Esophagus squamous epithelium (tissue), 5 donors: ENCODE data around the gene SLC5A3. TPM values are rescaled to one million over a fixed set of nuclear protein-coding genes. Genes with fewer than 3 reads are reported as not detected.

Experiments
- DNase-seq: peaks from one replicate; lab custom pipeline; 2025; lab: John Stamatoyannopoulos, UW
- H3K27ac ChIP-seq, 4 donors: fragments of 200-600 bp; sonication (generic); one replicate each; pipeline ENCODE4 v1.5.1; 2016 to 2019; ENCODE audit warnings: mild to moderate bottlenecking in 1 of 4
- H3K27me3 ChIP-seq, 4 donors: fragments of 200-600 bp; sonication (generic); 1 replicate in 3 of 4; 2 replicates in 1 of 4; pipeline versions ENCODE4 v1.5.1 to v1.6.0; 2017 to 2021; ENCODE audit warnings: antibody characterized with exemption in 1 of 4
- H3K36me3 ChIP-seq, 3 donors: fragments of 200-600 bp; sonication (generic); one replicate each; pipeline ENCODE4 v1.5.1; 2016 to 2019
- H3K4me1 ChIP-seq, 3 donors: fragments of 200-600 bp; sonication (generic); one replicate each; pipeline ENCODE4 v1.5.1; 2017 to 2019
- H3K4me3 ChIP-seq, 4 donors: fragments of 200-600 bp; sonication (generic); 1 replicate in 3 of 4; 2 replicates in 1 of 4; pipeline ENCODE4 v1.5.1; 2016 to 2019; ENCODE audit warnings: mild to moderate bottlenecking in 2 of 4, moderate library complexity in 1 of 4
- H3K9me3 ChIP-seq, 3 donors: fragments of 200-600 bp; sonication (generic); one replicate each; pipeline ENCODE4 v1.5.1; 2016 to 2019
- CTCF ChIP-seq, 6 experiments: fragments of 450-650 bp in 4 of 6; fragments of 200-600 bp in 2 of 6; sonication (generic) in 2 of 6; IDR thresholded peaks; one replicate each; pipeline ENCODE4 v1.5.1; 2016 to 2019; ENCODE audit warnings: antibody characterized with exemption in 6 of 6, mild to moderate bottlenecking in 4 of 6, moderate library complexity in 4 of 6
- POLR2A ChIP-seq, 4 donors: fragments of 450-650 bp; IDR thresholded peaks; one replicate each; pipeline ENCODE4 v1.6.1; 2017; ENCODE audit warnings: antibody characterized with exemption in 4 of 4, mild to moderate bottlenecking in 4 of 4, moderate library complexity in 3 of 4
- WGBS, 2 donors: methylation state at CpG; one replicate each; pipeline ENCODE4 v1.1.5; 2018; 5-methylcytosine and 5-hydroxymethylcytosine counted together
- intact Hi-C: fragments of 100-400 bp; cut with DNase I; formaldehyde crosslinking; loops from one replicate; pipeline ENCODE4 v1.15.0; 2022
- total RNA-seq, 4 donors: library from RNA; depleted of rRNA; stranded (reverse); fragments of >200 nt; gene quantifications; one replicate each; pipeline ENCODE4 v1.1.0, GENCODE V29; 2016
- donor health status: DM: yes; HTN: yes; CAD: no.

The SLC5A3 gene
- total RNA-seq, 4 donors from 2014 or later, result 9.0 to 20.0 (median 11.4) TPM

GRCh38 chr21:34113842-34114241 is 40.5 kb downstream of the SLC5A3 start:
- DNase-seq, result no peak
- Histone ChIP-seq H3K27ac (no peak overlapping the region), H3K4me3 (no peak overlapping the region), H3K9me3 (no peaks in the 10 kb centered on the region), H3K36me3 (no peaks in the 10 kb centered on the region), H3K27me3 (no peaks in the 10 kb centered on the region), H3K4me1 (peaks cover 0 to 9% (median 2%) of the 10 kb centered on the region in 3 donors)
- intact Hi-C loops, result no loop called here
- TF ChIP-seq CTCF (IDR thresholded peaks at IDR 0.05) (no peak), POLR2A (IDR thresholded peaks at IDR 0.05) (no peak)
- WGBS, 2 donors, result 51 to 55% methylated on average over 2 of the region's 2 CpGs

- TF ChIP-seq POLR2A (IDR thresholded peaks at IDR 0.05) (no peak), CTCF (IDR thresholded peaks at IDR 0.05) (no peak)
- intact Hi-C loops, result no loop called here
- Histone ChIP-seq H3K9me3 (no peaks in the 10 kb centered on the region), H3K27ac (no peak overlapping the region), H3K4me3 (no peak overlapping the region), H3K27me3 (no peaks in the 10 kb centered on the region), H3K36me3 (no peaks in the 10 kb centered on the region), H3K4me1 (peaks cover 0 to 9% (median 2%) of the 10 kb centered on the region in 3 donors)
- no peak for DNase-seq
- 17 to 86% methylated on average over 1 of the region's 1 CpG for WGBS, 2 donors
Observed at GRCh38 chr21:34115160-34115559, 41.8 kb downstream of the SLC5A3 start.

GRCh38 chr21:34116569-34116968 is 43.2 kb downstream of the SLC5A3 start:
- Histone ChIP-seq H3K36me3 (no peaks in the 10 kb centered on the region), H3K4me3 (no peak overlapping the region), H3K27ac (no peak overlapping the region), H3K27me3 (no peaks in the 10 kb centered on the region), H3K9me3 (no peaks in the 10 kb centered on the region), H3K4me1 (peaks cover 0 to 9% (median 2%) of the 10 kb centered on the region in 3 donors)
- TF ChIP-seq POLR2A (IDR thresholded peaks at IDR 0.05), result no peak
- no peak for TF ChIP-seq CTCF (IDR thresholded peaks at IDR 0.05)
- WGBS, 2 donors, result 82 to 93% methylated on average over 3 of the region's 3 CpGs
- no peak for DNase-seq
- intact Hi-C loops, result no loop called here

GRCh38 chr21:34120867-34121266 is 47.5 kb downstream of the SLC5A3 start:
- Histone ChIP-seq H3K4me3 (no peak overlapping the region), H3K27me3 (no peaks in the 10 kb centered on the region), H3K36me3 (peaks cover 0 to 7% (median 0%) of the 10 kb centered on the region in 3 donors), H3K27ac (no peak overlapping the region), H3K4me1 (peaks cover 0 to 8% (median 0%) of the 10 kb centered on the region in 3 donors), H3K9me3 (no peaks in the 10 kb centered on the region)
- 87 to 92% methylated on average over 2 of the region's 2 CpGs for WGBS, 2 donors
- intact Hi-C loops, result no loop called here
- DNase-seq, result no peak
- TF ChIP-seq CTCF (IDR thresholded peaks at IDR 0.05) (no peak), POLR2A (IDR thresholded peaks at IDR 0.05) (no peak)

GRCh38 chr21:34122047-34122446 is 48.7 kb downstream of the SLC5A3 start:
- WGBS, 2 donors, result 72 to 92% methylated on average over 2 of the region's 2 CpGs
- no peak for DNase-seq
- Histone ChIP-seq H3K9me3 (no peaks in the 10 kb centered on the region), H3K27ac (no peak overlapping the region), H3K27me3 (no peaks in the 10 kb centered on the region), H3K36me3 (peaks cover 0 to 19% (median 0%) of the 10 kb centered on the region in 3 donors), H3K4me3 (no peak overlapping the region), H3K4me1 (peaks cover 0 to 19% (median 5%) of the 10 kb centered on the region in 3 donors)
- TF ChIP-seq POLR2A (IDR thresholded peaks at IDR 0.05) (no peak), CTCF (IDR thresholded peaks at IDR 0.05) (no peak)
- intact Hi-C loops, result no loop called here

Other genes starting within 250 kb of the SLC5A3 start
- gene ATP5PO, start 157.8 kb upstream of the SLC5A3 start, total RNA-seq, result 100 to 1,000 TPM; 184 to 354 (median 297) TPM
- gene MRPS6, start within 50 bp of the SLC5A3 start, total RNA-seq, result 10 to 100 TPM; 13.4 to 32.2 (median 20.1) TPM